ENCODE results near the gene OXT. TPM values are rescaled to one million over a fixed set of nuclear protein-coding genes. Genes with fewer than 3 reads are reported as not detected.
"Not testable (repeated sequence)": the region's sequence is repeated elsewhere in the genome, so short reads cannot be mapped to it uniquely, and the experiment has no call there.

Gene OXT
- total RNA-seq, 3 donors from 2014 or later: 0.66 TPM; not detected in 2

DNA sequence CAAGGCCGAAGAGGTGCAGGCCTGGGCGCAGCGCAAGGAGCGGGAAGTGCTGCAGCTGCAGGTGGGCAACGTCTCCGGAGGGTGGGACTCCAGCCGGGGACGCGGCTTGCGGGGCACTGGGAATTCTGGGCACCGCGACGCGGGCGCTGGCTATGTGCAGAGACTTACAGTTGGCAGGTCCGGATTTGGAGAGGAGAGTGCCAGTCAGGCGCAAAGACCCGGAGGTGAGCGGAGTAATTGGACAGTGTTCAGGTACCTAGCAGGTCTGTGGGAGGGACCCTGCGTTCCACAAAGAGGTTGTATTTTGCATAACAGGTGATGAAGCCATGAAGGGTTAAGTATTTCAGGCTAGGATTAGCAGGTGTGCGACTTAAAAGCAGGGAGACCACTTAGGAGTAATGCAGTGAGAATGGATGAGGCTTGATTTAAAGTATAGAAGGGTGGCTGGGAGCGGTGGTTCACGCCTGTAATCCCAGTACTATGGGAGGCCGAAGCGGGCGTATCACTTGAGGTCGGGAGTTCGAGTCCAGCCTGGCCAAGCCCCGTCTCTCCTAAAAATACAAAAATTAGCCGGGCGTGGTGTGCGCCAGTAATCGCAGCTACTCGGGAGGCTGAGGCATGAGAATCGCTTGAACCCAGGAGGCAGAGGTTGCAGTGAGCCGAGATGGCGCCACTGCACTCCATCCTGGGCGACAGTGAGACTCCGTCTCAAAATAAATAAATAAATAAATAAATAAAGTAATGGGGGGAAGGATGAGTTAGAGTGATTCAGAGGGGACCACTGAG is 24.6 kb upstream of the OXT start:
- intact Hi-C loops (cut with DNase I, micrococcal nuclease): no loop called here
- Histone ChIP-seq H3K4me3 (peak overlapping the region; percentile 82), H3K9me3 (no peaks in the 10 kb centered on the region), H3K4me1 (ENCODE audit: low read depth) (peaks cover 14% of the 10 kb centered on the region), H3K36me3 (ENCODE audit: low read depth) (no peaks in the 10 kb centered on the region)
- ATAC-seq: peak; percentile 19
- peak in 2 of 3 donors; percentile 43 to 69 for DNase-seq
- TF ChIP-seq, protein P1, sequence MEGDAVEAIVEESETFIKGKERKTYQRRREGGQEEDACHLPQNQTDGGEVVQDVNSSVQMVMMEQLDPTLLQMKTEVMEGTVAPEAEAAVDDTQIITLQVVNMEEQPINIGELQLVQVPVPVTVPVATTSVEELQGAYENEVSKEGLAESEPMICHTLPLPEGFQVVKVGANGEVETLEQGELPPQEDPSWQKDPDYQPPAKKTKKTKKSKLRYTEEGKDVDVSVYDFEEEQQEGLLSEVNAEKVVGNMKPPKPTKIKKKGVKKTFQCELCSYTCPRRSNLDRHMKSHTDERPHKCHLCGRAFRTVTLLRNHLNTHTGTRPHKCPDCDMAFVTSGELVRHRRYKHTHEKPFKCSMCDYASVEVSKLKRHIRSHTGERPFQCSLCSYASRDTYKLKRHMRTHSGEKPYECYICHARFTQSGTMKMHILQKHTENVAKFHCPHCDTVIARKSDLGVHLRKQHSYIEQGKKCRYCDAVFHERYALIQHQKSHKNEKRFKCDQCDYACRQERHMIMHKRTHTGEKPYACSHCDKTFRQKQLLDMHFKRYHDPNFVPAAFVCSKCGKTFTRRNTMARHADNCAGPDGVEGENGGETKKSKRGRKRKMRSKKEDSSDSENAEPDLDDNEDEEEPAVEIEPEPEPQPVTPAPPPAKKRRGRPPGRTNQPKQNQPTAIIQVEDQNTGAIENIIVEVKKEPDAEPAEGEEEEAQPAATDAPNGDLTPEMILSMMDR (IDR thresholded peaks at IDR 0.05): no peak

DNA sequence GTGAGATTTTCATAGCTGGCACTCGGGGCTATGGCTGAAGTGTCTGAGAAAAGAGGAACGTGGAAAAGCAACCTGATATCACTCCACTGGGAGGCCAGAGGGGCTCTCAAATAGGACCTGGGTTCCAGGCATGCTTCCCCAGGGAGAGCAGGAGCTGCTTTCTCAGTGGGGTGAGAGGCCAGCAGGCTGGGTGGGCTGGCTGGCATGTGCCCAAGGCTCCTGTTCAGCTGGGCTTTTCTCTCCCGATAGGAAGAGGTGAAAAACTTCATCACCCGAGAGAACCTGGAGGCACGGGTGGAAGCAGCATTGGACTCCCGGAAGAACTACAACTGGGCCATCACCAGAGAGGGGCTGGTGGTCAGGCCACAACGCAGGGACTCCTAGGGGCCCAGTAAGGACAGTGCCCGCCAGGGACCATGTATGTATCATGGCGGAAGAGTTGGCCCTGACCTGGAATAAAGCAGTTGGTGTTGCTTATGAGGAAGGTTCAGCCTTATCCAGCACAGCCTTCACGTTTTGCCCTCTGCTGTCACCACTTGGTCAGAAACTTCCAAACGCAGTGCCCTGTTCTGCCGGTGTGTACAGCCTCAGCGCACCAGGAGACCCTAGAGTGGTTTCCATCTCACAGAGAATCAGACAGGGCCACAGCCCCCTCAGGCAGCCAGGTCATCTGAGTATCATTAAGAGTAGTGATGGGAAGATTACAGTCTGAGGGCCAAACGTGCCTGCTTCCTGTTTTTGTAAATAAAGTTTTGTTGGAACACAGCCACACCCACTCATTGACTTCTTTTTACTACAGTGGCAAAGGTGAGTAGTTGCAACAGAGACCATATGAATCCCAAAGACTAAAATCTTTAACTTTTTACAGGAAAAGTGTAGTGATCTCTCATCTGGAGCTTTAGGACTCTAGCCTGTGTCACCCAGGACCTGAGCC is 23.7 kb upstream of the OXT start:
- intact Hi-C loops (cut with DNase I, micrococcal nuclease): no loop called here
- no peak overlapping the region for H3K4me3 ChIP-seq

DNA sequence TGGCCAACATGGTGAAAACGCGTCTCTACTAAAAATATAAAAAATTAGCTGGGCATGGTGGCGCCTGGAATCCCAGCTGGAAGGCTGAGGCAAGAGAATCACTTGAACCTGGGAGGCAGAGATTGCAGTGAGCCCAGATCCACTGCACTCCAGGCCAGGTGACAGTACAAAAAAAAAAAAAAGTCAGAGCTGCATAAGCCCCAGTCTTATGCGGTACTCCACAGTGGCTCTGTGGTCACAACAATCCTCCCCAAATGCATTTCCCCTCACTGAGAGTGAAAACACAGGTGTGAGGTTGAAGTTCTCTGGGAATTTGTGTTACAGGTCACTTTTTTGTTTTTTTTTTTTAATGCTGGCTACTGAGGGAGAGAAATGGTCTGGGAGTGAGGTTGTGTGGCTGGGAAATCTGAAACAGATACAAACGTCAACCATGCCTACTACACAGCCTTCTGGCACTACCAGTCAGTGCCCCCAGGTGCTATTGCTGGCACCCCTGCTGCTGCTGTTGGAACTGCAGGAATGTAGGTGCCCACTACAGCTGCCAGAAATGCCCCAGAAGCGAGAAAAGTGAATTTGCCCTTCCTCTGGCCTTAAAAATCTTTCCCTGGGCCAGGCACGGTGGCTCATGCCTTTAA is 19.9 kb upstream of the OXT start:
- H3K4me1 ChIP-seq (ENCODE audit: low read depth): peaks cover 12% of the 10 kb centered on the region
- ATAC-seq: no peak
- intact Hi-C loops (cut with DNase I, micrococcal nuclease): loop anchor here in 1 of 2 donors (10.0 kb wide), 1 partner anchor 63 kb away; no protein-coding TSS in a partner anchor
- H3K36me3 ChIP-seq (ENCODE audit: low read depth): no peaks in the 10 kb centered on the region
- TF ChIP-seq, protein P1 (IDR thresholded peaks at IDR 0.05): no peak
- no peak for DNase-seq
- H3K9me3 ChIP-seq: no peaks in the 10 kb centered on the region
- H3K4me3 ChIP-seq: no peak overlapping the region

More for the DNA sequence above, 23.7 kb upstream of the OXT start:
- peaks cover 14% of the 10 kb centered on the region for H3K4me1 ChIP-seq (ENCODE audit: low read depth)
- TF ChIP-seq, protein P1 (IDR thresholded peaks at IDR 0.05): no peak
- no peak for DNase-seq
- H3K36me3 ChIP-seq (ENCODE audit: low read depth): no peaks in the 10 kb centered on the region
- H3K9me3 ChIP-seq: no peaks in the 10 kb centered on the region
- ATAC-seq: no peak

- H3K9me3 ChIP-seq: no peaks in the 10 kb centered on the region
- intact Hi-C loops (cut with DNase I, micrococcal nuclease): loop anchor here in 1 of 2 donors (10.0 kb wide), 1 partner anchor 55 kb away; no protein-coding TSS in a partner anchor
- H3K4me1 ChIP-seq (ENCODE audit: low read depth): no peaks in the 10 kb centered on the region
- TF ChIP-seq, protein P1 (IDR thresholded peaks at IDR 0.05): no peak
- DNase-seq: no peak
- no peak overlapping the region for H3K4me3 ChIP-seq
- no peaks in the 10 kb centered on the region for H3K36me3 ChIP-seq (ENCODE audit: low read depth)
- ATAC-seq: no peak
Observed at GRCh38 chr20:3059489-3059888, 11.9 kb upstream of the OXT start.

DNA sequence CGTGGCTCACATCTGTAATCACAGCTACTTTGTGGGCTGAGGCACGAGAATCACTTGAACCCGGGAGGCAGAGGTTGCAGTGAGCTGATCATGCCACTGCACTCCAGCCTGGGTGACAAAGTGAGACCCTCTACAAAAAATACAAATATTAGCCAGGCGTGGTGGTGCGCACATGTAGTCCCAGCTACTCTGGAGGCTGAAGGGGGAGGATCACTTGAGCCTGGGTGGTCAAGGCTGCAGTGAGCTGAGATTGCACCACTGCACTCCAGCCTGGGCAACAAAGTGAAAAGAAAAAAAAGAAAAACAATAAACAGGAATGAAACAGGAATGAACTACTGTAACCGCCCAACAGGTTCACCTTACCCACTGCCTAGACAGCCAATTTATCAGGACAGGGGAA is 7.3 kb upstream of the OXT start:
- H3K4me1 ChIP-seq (ENCODE audit: low read depth); DNase-seq; intact Hi-C loops (cut with DNase I, micrococcal nuclease); H3K4me3 ChIP-seq; H3K36me3 ChIP-seq (ENCODE audit: low read depth); H3K9me3 ChIP-seq; ATAC-seq: not testable (repeated sequence)
